Right ventricle myocardium superior (tissue), 1 donor: ENCODE data around the gene ARMC12. TPM values are rescaled to one million over a fixed set of nuclear protein-coding genes. Genes with fewer than 3 reads are reported as not detected.

Source experiments
- ATAC-seq: fragments of 200-7000 bp; cut with Tn5 transposase; one replicate; pipeline ENCODE4 v1.9.1; 2020; ENCODE audit warnings: mild to moderate bottlenecking; ENCODE audit not compliant: poor library complexity
- DNase-seq: peaks from one replicate; pipeline ENCODE4 v3.0.0-alpha.2; 2020
- intact Hi-C: fragments of 100-400 bp; cut with DNase I; formaldehyde crosslinking; loops from one replicate; pipeline ENCODE4 v1.11.2; 2022
- total RNA-seq: library from RNA; stranded (reverse); fragmentation: NEBNext Ultra II Directional; extraction: Animal tissue kit (Norgen Biotek cat#: 25700); gene quantifications from one replicate; pipeline ENCODE4 v1.2.1, GENCODE V29; 2021
- donor health status: DM: no; HTN: yes; CAD: no; lungs with severe emphysema.

The ARMC12 gene
- total RNA-seq, 1 donor from 2014 or later = not detected

DNA sequence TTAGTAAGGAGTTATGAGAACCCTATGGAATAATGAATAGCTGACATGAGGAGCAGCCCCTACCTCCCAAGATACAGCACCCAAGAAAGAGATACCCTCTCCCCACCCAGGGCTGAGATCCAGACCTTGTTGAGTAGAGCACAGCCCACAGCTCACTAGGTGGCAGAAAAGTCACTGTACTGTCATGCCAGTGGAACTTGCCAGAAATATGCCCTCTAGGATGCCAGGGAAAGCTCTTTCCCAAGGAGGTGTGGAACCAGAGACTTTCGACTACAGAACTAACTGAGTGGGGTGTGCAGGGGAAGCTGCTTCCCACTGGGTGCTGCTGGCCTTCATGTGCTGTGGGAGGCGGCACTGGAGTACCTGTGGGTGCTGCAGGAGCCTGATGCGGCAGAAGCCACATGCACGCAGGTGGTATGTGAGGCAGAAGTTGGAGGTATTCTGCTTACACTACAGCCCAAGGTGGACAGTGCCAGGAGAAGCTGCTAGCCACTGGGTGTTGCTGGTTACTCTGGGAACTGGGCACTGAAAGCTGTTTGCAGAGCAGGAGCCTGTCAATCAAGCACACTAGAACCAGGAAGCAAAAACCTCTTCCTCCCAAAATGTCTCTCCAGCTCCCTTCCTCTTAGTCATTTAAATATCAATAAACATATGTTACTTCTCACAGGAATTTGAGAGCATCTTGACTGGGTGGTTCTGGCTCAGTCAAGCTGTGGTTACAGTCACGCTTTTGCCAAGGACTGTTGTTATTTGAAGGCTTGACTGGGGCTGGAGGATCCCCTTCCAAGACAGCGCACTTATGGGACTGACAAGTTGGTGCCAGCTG is 17.8 kb downstream of the ARMC12 start:
- peak; percentile 73 for ATAC-seq
- no peak for DNase-seq
- intact Hi-C loops = no loop called here

DNA sequence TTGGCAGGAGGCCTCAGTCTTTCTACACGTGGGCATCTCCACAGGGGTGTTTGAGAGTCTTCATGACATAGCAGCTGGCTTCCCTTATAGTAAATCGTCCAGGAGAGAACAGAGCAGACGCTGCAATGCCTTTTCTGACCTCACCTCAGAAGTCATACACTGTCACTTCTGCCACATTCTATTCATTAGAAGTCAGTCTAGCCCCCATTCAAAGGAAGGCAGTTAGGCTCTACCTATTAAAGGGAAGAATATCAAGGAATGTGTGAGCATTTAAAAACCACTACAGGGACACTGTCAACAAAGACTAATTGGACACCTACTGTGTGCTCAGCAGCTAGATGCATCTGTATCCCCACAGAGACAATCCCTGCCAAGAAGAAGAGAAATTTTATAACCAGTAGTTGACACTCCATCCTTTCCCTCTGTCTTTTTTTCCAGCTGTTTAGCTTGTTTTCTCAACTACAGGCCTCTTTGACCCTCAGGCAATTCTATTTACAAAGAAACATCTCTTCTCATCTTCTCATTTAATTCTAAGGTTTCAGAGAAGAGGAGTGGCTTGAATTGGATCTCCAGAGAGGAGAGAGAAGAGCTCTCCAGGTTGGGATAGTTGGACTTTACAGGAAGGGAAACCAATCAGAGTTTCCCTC is 18.6 kb downstream of the ARMC12 start:
- DNase-seq (no peak), ATAC-seq (no peak)
- intact Hi-C loops = no loop called here

DNA sequence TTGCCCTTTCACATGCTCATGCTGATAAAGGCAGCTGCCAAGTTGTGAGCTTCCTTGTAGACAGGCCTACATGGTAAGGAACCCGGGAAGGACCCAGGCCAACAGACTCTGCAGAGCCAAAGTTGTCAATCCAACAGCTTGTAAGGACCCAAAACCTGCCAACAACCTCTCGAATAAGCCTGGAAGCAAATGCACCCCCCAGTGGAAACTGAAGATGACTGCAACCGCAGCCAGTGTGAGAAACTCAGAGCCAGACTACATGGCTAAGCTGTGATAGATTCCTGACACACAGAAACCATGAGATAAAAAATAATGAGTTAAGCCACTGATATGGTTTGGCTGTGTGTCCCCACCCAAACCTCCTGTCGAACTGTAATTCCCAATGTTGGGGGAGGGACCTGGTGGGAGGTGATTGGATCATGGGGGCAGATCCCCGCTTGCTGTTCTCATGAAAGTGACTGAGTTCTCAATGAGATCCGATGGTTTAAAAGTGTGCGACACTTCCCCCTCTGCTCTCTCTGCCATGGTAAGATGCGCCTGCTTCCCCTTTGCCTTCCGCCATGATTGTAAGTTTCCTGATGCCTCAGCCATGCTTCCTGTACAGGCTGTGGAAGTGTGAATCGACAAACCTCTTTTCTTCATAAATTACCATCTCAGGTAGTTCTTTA is 20.8 kb downstream of the ARMC12 start:
- intact Hi-C loops = no loop called here
- ATAC-seq = no peak

DNA sequence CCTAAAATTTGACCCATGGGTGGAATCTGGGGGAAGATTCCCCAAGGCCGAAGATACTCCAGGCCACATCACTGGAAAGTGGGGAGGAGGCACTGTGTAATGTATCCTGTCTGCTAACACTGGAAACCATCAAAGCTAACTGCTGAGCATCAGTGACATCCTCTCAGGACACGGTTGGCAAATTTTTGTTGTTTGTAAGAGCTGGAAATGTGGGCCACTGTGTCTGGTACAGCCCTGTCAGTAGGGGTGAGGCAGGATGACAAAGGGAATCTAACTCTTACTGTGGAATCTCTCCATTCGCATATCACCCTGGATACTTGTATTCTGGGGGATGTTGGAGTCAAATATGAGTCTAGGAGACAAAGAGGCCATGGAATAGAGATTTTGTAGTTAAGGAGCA is 22.6 kb downstream of the ARMC12 start:
- no peak for DNase-seq
- intact Hi-C loops = no loop called here
- no peak for ATAC-seq

More for the DNA sequence above, 20.8 kb downstream of the ARMC12 start:
- DNase-seq = no peak

DNA sequence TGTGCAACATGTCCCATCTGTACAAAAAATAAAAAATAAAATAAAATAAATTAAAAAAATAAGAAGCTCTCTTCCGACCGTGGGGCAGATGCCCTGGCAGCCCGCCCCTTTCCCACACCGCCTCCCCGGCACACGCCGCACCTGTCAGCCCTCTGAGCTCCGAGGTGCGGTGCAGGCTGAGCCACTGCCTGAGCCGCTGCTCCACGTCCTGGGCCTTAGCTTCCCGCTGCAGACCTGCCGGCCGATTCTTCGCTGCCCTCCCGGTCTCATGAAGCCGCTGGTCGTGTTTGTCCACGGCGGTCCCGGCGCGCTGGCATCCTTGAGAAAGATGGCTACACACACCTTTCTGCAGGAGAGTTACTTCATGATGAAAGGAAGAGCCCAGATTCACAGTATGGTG is 28.9 kb downstream of the ARMC12 start:
- ATAC-seq (no peak), DNase-seq (no peak)
- intact Hi-C loops = no loop called here

DNA sequence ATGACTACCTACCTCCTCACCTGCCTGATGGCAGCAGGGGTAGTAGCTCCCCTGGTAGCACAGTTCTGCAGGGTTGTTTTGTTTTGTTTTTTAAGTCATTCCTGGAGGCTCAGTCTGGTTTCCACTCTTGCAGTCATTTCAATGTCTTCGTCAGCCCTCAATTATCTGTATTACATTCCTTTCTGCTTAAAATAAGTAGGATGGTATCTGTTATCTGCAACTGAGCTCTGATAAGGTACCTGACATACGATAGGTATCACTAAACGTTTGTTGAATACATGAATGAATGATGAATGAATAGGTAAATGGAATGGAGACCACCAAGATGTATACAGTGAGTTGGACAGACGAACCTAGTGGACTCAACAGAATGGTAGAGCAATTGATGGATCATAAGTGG is 32.4 kb downstream of the ARMC12 start:
- ATAC-seq (no peak), DNase-seq (no peak)
- intact Hi-C loops = no loop called here

DNA sequence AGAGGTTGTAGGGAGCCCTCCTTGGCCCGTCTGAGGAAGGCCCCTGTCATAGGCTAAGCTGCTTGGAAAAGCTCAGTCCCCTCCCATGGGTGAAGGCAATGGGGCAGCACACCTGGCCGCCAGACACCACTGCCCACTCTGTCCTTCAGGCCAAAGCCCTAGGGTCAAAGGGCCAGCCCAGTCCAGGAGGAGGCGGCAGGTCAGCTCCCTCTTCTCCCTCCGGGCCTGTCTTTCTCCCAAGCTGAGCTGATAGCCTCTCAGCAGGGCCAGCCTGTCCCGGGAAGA is 34.5 kb downstream of the ARMC12 start:
- intact Hi-C loops = no loop called here
- DNase-seq (no peak), ATAC-seq (no peak)

DNA sequence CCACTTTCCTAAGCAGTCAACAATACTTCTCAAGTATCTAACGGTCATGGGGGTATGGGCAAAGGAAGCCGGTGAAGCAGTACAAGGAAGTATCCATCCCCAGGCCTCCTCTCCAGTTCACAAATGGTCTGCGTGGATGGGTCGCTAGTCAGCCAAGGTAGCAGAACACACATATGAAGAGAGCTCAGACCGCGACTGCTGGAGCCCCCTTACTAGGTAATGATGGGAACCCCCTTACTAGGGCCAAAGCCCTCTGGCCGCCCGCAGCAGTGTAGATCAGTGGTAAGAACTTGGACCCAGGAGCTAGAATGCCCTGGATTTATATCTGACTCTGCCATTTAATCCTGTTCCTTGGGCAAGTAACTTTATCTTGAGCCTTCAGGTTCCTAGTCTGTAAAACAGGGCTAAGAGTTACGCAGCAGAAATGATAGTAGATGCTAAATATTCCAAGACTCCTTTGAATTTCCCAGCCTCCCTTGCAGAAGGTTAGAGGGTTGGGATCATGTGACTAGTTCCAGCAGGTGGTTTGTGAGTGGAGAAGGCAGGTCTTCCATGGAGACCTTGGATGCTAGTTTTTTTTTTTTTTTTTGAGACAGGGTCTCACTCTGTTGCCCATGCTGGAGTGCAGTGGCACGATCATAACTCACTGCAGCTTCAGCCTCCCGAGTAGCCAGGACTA is 37.4 kb downstream of the ARMC12 start:
- no peak for ATAC-seq
- DNase-seq = no peak
- intact Hi-C loops = no loop called here

DNA sequence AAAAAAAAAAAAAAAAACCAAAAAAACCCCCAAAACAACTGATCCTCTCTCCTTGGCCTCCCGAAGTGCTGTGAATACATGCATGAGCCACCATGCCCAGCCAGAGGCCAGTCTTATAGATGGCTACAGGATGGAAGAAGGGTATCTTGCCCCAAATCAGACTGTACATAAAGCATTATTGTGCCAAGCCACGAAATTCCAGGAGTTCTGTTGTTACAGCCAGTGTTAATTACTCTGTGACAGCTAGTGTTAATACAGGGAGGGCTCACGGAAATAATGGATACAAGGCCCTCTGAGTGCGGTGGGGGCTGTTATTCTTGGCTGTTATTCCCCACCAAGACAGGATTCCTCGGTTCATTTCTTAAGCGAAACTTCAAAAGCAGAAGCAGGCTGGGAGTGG is 38.2 kb downstream of the ARMC12 start:
- DNase-seq = no peak
- no peak for ATAC-seq
- intact Hi-C loops = no loop called here

DNA sequence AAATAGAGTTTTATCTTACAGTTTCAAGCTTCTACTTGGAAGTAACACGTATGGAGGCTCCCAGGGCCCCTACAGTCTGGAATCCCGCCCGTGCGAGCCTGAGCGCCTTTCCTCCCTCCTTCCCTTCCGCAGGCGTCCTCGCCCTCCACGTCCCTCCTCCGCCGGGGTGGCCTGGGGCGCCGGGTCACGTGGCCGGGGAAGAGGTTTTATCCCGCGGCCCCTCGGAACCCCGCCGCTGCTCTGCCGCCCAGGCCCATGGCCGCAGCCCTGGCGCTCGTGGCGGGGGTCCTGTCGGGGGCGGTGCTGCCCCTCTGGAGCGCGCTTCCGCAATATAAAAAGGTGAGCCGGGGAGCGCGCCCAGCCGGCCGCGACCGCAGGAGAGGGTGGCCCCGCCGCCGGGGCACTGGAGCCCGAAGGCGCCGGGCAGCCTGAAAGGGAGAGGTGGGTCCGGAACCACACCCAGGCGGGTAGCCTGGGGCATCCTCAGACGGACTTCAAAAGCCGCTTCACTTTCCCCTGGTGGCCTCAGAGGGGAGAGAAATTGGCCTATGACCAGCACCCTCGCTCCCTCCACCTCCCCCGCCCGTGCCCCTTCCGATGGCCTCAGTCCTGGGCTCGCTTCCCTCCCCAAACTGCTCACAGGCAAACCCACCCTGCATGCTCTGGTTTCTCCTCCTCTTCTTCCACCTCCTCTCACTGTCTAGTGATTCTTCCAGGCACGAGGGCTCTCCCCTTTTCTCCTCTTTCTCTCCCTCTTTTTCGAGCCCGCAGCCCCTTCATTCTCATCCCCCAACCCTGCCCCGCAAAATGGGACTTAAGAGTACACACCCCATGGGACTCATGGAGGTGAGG is 39.8 kb downstream of the ARMC12 start, which contains the start of gene CLPSL2:
Gene CLPSL2 (plus strand): TSS at position 235 of the 852 bp plus-strand sequence. CDS start 21 bp downstream, at position 256.
- no peak for DNase-seq
- intact Hi-C loops = no loop called here
- peak; percentile 22 for ATAC-seq

DNA sequence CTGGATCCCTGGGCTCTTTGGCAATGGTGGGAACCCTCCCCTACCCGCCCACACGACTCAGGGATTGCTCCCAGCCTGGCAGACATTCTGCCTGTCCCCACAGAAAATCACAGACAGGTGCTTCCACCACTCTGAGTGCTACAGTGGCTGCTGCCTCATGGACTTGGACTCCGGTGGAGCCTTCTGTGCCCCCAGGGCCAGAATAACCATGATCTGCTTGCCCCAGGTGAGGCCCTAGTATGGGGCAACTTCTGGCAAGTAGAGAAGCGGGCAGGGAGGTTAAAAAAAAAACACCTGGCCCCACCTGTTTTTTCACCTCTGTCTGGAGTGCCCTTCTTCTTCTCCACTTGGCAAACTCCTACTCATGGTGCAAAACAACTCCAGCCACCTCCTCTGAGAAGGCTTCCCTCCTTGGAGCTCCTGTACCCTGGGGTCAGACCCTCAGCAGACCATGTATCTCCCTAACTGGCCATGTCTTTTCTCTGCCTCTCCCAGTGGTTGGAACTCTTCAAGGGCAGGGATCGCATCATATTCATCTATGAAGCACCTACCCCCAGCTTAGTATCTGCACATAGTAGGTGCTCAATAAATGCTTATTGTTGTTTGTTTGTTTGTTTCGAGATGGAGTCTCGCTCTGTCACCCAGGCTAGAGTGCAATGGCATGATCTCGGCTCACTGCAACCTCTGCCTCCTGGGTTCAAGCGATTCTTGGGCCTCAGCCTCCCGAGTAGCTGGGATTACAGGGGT is 40.7 kb downstream of the ARMC12 start:
- intact Hi-C loops = no loop called here
- DNase-seq (no peak), ATAC-seq (no peak)

DNA sequence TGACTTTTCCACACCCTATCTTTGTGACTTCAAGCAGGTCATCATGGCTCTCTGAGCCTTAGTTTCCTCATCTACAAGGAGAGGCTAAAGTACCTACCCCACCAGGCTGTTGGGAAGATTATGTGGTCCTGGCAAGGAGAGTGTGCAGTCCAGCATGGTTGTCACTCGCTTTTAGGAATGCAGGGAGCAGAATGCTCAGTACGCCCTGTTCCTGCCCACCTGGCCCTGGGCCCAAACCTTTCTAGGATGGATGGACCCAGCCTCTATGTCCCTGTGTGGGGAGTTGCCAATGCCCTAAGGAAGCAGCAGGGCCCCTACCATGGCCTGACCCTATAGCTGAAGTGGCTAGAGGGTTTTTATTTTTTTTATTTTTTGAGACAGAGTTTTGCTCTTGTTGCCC is 41.6 kb downstream of the ARMC12 start:
- intact Hi-C loops = no loop called here
- no peak for DNase-seq
- ATAC-seq = peak; percentile 48

DNA sequence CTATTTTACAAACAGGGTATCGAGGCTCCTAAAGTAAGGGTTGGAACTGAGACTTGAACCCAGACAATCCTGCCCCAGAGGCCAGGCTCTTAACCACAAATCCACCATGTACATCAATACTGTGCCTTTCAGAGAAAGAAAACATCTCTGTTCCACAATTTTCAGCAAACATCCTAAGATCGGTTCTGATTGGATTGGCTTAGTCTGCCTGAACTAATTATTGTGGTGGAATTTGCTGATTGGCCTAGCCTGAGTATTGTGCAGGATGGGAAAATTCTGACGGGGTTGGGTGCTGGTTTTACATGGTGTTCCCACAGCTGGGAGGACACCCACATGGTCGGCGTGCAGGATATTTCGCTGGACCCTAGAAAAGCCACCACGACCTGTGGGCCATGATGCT is 43.9 kb downstream of the ARMC12 start, which contains the start of gene CLPSL1:
Gene CLPSL1 (plus strand): TSS at position 301 of the 400 bp plus-strand sequence. CDS start 92 bp downstream, at position 393.
- ATAC-seq = no peak
- intact Hi-C loops = no loop called here
- DNase-seq = no peak

DNA sequence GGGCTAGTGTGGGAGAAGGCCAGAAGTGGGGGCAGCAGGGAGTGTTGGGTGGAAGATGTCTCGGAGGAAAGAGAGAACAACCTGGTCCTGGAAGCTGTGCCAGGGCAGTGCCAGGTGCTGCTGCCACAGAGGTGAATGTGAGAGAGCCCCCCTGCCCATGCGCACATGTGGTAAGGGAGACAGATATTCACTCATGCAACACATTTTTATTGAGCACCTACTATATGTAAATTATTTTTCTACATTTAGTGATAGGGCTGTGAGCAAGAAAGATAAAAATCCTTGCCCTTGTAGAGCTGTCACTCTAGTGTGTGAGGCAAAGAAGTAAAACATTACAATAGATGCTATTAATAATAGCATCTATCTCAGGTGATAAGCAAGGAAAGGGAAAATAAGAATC is 44.5 kb downstream of the ARMC12 start:
- DNase-seq = no peak
- no peak for ATAC-seq
- intact Hi-C loops = no loop called here

DNA sequence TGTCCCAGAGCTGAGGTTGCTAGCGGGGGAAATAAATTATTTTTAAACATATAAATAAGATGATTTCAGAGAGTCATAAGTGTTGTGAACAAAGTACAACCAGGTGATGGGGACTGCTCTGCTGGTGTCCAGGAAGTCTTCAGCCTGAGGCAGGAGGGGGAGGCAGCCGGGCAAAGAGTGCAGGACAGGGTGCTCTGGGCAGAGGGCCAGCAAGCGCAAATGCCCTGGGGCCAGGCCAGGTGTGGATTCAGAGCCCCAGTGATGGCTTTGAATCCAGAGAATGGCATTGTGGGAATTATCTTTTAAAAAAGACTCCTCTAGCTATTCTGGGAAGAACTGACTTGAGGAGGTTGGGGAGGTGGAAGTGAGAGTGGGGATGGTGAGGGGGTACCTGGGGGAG is 45.6 kb downstream of the ARMC12 start:
- no peak for ATAC-seq
- no peak for DNase-seq
- intact Hi-C loops = no loop called here

DNA sequence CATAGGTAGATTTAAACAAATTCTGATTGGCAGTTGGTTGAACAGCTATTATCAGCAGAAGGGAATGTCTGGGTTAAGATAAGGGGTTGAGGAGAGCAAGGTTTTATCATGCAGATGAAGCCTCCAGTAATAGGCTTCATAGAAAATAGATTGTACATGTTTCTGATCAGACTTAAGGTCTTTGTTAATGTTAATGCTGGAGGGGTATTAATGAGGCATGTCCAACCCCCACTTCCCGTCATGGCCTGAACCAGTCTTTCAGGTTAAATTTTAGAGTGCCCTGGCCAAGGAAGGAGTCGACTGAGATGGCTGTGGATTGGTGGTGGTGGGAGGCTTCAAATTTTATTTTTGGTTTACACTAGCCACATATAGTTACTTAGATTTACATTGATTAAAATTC is 47.4 kb downstream of the ARMC12 start:
- ATAC-seq (no peak), DNase-seq (no peak)
- intact Hi-C loops = no loop called here

DNA sequence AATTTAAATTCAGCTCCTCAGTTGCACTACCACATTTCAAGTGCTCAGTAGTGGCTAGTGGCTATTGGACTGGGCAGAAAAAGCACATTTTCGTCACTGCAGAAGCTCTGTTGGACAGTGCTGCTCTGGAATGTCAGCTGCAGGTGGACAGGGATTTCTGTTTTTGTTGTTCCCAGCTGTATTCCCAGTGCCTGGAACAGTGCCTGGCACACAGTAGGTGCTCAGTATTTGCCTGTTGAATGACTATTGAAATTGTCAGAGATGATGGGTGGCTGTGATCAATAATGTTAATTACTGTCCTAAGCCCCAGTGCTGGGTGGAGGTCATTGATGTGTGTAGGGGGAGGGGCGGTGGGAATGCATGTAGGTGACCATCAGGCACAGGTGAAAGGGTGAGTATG is 49.4 kb downstream of the ARMC12 start:
- ATAC-seq (no peak), DNase-seq (no peak)
- intact Hi-C loops = no loop called here

DNA sequence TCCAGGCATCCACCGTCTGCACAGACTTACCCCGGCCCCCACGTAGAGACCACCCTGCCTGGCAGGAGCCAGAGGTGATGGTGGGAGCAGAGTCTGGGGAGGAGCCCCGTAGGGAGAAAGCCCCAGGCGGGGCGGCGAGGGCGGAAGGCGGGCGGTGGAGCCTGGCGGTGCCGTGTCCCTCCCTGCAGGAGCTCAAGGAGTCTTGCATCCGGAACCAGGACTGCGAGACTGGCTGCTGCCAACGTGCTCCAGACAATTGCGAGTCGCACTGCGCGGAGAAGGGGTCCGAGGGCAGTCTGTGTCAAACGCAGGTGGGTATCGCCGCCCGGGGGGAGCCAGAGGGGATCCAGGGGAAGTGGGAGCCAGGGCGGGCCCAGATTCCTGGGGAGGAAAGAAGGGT is 50.0 kb downstream of the ARMC12 start:
- DNase-seq = no peak
- intact Hi-C loops = no loop called here
- ATAC-seq = no peak
